Central memory CD4-positive, alpha-beta T cell (primary cell): Measurements from ENCODE around the gene LSR.

Source experiments
- DNase-seq: peaks from one replicate; pipeline ENCODE4 v3.0.0; 2022

Gene LSR

GRCh38 chr19:35288331-35288730 is 39.5 kb downstream of the LSR start:
- no peak for DNase-seq

GRCh38 chr19:35288906-35289305 is 40.1 kb downstream of the LSR start:
- no peak for DNase-seq

DNA sequence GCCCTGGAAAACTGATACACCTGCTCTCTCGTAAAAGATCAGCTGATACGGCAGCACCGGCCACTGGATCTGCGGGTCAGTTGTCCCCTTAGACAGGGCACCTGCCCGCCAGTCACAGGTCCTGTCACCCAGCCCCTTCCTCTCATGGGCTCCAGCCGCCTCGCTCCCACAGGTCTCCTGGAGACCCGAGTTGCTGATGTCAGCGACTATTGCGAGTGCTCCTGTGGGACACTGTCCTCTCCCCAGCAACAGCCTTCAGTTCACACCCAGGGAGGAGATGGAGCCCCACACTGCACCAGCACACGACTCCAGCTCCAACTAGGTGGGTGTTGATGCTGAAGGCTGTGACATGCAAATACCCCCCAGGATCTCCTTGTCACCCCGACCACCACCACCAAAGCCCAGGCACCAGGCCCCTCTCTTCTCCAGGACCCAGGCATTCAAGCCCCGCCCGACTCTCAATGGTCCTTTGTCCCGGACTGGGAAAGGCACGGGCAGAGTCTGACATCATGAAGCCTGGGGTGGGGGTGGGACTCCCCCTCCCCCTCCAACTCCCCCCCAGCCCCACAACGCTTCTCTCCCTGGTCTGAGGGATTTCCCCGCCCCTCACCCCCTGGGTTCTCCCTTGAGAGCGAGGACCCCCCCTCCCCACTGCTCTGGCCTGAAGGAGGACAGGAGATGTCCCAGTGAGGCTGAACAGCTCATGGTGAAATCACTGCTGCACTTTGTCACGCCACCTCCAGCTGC is 41.8 kb downstream of the LSR start:
- DNase-seq = no peak

DNA sequence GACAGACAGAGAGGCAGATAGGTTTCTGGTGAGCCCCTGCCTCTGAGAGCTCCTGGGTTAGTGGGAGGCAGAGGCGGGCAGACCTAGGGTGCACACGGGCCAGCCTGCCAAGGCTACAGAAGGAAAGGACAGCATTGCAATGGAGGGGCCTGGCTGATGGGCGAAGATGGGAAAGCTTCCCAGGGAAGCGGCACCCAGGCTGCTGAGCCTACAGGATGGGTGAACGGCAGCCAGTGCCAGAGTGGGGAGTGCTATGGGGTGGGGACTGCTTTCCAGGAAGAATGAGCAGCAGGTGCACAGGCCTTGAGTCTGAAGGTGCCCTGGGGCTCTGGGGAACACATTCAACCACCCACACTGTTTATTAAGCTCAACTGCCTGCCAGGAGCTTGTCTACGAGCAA is 42.5 kb downstream of the LSR start:
- no peak for DNase-seq

- no peak for DNase-seq
Observed at GRCh38 chr19:35291916-35292315, 43.1 kb downstream of the LSR start, which contains the start of gene MAG. Gene MAG (plus strand): TSS chr19:35292161. CDS start chr19:35295409, 3,248 bp downstream.

- no peak for DNase-seq
Observed at GRCh38 chr19:35292421-35293362, 43.9 kb downstream of the LSR start.

GRCh38 chr19:35293363-35293739 is 44.5 kb downstream of the LSR start:
- no peak for DNase-seq

- DNase-seq = no peak
Observed at GRCh38 chr19:35293808-35294207, 45.0 kb downstream of the LSR start.

DNA sequence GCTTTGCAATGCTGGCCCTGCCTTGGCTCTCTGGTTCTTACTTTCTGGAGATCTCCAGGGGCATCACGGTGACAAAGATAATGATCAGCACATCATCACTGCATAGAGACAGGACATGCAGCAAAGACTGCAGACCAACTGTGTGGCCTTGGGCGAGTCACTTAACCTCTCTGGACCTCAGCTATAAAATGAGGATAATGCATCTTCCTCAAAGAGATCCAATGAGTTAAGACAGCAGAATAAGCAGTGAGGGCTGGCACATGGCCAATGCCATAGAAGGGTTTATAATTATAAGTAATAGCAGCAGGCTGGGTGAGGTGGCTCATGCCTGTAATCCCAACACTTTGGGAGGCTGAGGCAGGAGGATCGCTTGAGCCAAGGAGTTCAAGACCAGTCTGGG is 45.5 kb downstream of the LSR start:
- no peak for DNase-seq

DNA sequence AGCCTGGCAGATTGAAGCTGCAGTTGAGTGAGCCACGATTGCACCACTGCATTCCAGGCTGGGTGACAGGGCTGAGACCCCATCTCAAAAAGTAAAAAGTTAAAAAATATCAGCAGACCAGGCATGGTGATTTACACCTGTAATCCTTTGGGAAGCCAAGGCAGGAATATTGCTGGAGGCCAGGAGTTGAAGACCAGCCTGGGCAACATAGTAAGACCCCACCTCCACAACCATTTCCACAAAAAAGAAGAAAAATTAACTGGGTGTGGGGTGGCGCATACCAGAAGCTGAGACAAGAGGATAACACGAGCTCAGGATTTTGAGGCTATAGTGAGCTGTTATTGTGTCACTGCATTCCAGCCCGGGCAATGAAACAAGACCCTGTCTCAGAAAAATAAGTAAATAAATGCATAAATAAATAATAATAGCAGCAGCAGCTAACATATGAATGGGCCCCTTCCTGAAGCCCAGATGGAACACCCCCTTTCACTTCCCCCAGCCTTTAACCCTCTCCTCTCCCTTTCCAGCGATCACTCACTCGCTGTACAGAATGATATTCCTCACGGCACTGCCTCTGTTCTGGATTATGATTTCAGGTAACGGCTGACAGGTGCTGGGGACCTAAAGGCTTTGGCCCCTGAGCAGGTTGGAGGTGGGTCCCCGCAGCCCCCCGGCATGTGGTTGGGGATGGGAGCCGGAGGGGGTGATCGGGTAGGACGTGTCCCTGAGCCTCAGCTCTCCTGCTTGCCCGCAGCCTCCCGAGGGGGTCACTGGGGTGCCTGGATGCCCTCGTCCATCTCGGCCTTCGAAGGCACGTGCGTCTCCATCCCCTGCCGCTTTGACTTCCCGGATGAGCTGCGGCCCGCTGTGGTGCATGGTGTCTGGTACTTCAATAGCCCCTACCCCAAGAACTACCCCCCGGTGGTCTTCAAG is 46.3 kb downstream of the LSR start:
- DNase-seq = no peak

GRCh38 chr19:35295792-35296462 is 47.1 kb downstream of the LSR start:
- peak; percentile 12 for DNase-seq

DNA sequence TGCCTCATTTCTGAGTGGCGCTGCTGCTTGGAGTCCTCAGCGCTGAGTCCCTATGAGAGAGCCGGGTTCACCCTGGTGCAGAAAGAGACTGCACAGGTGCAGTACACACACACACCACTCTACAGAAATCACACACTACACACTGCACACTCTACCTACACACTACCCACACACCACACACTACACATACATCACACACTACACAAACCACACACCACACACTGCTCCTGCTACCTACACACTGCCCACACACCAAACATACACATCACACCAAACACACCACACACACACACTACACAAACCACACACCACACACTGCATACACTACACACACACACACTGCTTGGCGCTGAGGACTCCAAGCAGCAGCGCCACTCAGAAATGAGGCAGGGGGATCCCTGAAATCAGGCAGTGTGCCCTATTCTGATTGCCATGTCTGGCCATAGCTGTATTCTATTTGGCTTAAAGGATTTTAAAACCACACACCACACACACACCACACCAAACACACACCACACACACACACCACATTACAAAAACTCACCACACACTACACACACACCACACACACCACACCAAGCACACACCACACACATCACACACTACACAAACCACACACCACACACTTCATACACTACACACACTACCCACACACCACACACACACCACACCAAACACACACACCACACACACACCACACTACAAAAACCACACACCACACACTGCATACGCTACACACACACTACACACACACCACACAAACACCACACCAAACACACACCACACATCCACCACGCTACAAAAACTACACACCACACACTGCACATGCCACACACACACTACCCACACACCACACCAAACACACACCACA is 48.1 kb downstream of the LSR start:
- DNase-seq = no peak

DNA sequence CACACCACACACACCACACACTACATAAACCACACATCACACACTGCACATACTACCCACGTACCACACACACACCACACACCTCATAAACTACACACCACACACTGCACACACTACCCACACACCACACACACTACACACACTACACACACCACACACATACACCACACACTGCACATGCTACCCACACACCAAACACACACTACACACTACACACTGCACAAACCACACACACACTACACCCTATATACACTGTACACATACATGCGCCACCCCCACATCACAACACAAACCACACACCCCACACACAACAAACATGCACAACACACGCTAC is 48.7 kb downstream of the LSR start:
- DNase-seq = no peak

GRCh38 chr19:35297922-35298321 is 49.1 kb downstream of the LSR start:
- no peak for DNase-seq

DNA sequence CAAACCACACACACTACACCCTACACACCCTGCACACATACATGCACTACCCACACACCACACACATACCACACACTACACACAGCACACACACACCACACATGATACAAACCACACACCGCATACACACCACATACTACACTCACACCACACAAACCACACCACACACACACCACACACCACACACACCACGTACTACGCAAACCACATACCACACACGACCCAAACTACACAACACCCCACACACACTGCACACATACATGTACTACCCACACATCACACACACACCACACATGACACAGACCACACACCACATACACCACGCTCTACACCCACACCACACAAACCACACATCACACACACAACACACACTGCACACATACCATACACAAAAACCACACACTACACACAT is 49.8 kb downstream of the LSR start:
- DNase-seq = no peak

DNA sequence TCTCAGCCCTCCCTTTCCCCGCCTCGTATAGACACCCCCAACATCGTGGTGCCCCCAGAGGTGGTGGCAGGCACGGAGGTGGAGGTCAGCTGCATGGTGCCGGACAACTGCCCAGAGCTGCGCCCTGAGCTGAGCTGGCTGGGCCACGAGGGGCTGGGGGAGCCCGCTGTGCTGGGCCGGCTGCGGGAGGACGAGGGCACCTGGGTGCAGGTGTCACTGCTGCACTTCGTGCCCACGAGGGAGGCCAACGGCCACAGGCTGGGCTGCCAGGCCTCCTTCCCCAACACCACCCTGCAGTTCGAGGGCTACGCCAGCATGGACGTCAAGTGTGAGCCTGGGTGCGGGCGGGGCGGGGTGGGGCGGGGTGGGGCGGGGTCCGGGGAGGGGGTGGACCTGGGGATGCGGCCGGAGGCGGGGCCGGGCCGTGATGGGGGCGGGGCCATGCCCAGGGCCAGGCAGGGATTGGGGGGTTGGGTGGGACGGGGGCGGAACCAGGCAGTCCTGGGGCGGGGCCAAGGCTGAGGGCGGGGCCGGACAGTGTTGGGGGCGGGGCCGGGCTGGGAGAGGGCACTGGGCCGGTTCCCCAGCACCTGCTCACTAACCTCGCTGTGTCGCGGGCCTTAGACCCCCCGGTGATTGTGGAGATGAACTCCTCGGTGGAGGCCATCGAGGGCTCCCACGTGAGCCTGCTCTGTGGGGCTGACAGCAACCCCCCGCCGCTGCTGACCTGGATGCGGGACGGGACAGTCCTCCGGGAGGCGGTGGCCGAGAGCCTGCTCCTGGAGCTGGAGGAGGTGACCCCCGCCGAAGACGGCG is 50.9 kb downstream of the LSR start:
- no peak for DNase-seq

GRCh38 chr19:35300339-35300649 is 51.5 kb downstream of the LSR start:
- DNase-seq = no peak

DNA sequence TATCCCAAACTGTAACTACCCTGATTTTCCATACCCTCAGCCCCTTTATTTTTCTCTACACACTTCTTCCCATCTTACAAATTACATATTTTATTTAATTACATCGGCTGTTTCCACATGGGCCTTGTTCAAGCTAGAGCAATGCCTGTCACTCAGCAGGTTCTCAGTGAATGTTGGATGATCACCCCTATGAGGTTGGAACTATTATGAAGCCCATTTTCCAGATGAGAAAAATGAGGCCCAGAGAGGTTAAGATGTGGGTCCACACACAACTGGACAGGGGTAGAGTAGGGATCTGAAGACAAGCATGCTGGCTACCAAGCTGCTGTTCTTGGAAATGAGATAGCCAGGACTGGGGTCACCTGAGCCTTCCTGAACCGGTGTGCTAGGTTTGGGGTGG is 53.2 kb downstream of the LSR start:
- no peak for DNase-seq

DNA sequence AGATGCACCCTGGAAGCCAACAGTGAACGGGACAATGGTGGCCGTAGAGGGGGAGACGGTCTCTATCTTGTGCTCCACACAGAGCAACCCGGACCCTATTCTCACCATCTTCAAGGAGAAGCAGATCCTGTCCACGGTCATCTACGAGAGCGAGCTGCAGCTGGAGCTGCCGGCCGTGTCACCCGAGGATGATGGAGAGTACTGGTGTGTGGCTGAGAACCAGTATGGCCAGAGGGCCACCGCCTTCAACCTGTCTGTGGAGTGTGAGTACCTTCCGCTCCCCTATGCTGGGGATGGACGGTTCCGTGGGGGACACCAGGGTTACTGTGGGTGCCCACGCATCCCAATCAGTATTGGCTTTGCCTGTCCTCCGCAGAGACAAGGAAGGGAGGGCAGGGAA is 53.6 kb downstream of the LSR start:
- no peak for DNase-seq

DNA sequence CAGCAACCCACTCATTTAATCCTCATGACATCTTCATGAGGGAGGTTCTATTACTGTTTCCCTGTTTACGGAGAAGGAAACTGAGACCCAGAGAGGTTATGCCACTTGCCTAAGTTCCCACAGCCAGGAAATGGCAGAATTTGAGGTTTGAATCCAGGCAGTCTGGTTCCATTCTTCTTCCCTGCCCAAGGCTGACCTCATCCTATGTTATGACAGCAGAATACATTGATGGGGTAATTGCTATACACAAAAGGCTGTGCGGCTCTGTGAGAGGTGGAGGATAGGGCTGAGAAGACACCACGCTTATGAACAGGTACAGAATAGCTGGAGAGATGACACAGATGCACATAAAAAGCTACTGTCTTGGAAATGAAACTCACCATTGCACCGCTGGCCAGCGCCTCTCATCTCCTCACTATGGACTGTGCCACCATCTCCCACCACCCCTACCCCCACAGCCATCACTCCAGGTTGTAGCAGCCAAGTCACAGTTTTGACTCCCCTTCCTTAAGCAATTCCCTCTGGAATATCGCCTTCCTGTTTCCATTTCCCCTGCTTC is 54.6 kb downstream of the LSR start:
- DNase-seq = no peak
